ENCODE measurements around the gene FMNL2. TPM values are rescaled to one million over a fixed set of nuclear protein-coding genes. Genes with fewer than 3 reads are reported as not detected.
A peak's percentile ranks its signal among the peaks of the same experiment; 100 is the strongest.

Gene FMNL2
- total and polyA plus RNA-seq, 2 of the 4 experiments (the other 2 are of a cell fraction): 10.9 to 11.4 TPM

DNA sequence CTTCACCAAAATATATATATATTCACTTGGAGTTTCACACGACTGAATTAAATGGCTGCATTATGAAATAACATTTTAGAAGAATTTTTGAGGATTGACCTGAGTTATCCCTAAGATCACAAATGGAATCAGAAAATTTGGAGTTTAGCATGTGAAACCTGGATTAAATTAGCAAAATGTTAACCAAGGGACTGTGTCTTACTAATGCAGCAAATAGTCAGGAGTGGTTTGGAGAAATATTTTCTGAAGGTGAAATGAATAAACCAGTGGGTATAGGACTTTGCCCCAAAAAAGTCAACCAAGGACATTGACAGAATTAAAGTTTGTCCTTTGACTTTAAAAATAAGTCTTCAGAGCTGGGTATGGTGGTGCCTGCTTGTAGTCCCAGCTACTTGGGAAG lies 271.1 kb downstream of the FMNL2 start:
- dilution Hi-C loops (cut with HindIII; ENCODE audit: low sequenced_read_pairs, unreplicated experiment) (no loop called here), in situ Hi-C loops (cut with MboI; ENCODE audit: low sequenced_read_pairs) (no loop called here), intact Hi-C loops (cut with micrococcal nuclease) (no loop called here)
- CTCF ChIA-PET: interaction anchor here (0.6 kb wide), 3 partner anchors 132 to 275 kb away, joined by 3 to 9 read pairs (median 4); no protein-coding TSS in a partner anchor
- no peaks in the 10 kb centered on the region for H3K27me3 ChIP-seq (ENCODE audit: control insufficient read depth, insufficient read depth, low read length)
- no peaks in the 10 kb centered on the region; the same call in 1 of the 2 replicates for H3K9me1 ChIP-seq (ENCODE audit: insufficient read depth, low read length)
- H3K23ac ChIP-seq (ENCODE audit: low read depth, low read length): no peak overlapping the region
- H2BK120ac ChIP-seq (ENCODE audit: low read depth, low read length): no peak overlapping the region
- no peak overlapping the region for H3K9ac ChIP-seq (ENCODE audit: low read depth, low read length)
- DNase-seq (no peak), ATAC-seq (ENCODE audit: low read depth) (no peak)
- no peak overlapping the region for H3K27ac ChIP-seq (ENCODE audit: insufficient read depth, low read length)
- BruUV-seq (replicated peaks): no TSS peak
- H2AFZ ChIP-seq (replicated peaks; ENCODE audit: low read length, poor library complexity): no peak overlapping the region
- POLR2A ChIA-PET (ENCODE audit: unreplicated experiment): interaction anchor here (0.6 kb wide), 1 partner anchor 162 kb away, joined by 10 read pairs; no protein-coding TSS in a partner anchor
- H3K56ac ChIP-seq (ENCODE audit: extremely low read depth, insufficient read depth, low read length): no peak overlapping the region
- H3K14ac ChIP-seq (replicated peaks; ENCODE audit: low read depth, low read length): 0 out of 2 replicates have a peak overlapping the region, but pooled peaks have one; percentile 31
- H3K4me2 ChIP-seq (ENCODE audit: low read depth, low read length): no peak overlapping the region
- no peaks in the 10 kb centered on the region for H3K4me1 ChIP-seq (ENCODE audit: control insufficient read depth, insufficient read depth, low read length)
- H2AK9ac ChIP-seq (replicated peaks; ENCODE audit: low read depth, low read length, poor library complexity): no peak overlapping the region
- H4K91ac ChIP-seq (ENCODE audit: insufficient read depth, low read depth, low read length): no peak overlapping the region
- no peak overlapping the region; the same call in 1 of the 2 replicates for H2BK20ac ChIP-seq (ENCODE audit: low read depth, low read length)
- TF ChIP-seq MAZ (IDR thresholded peaks at IDR 0.05; ENCODE audit: borderline replicate concordance, low read depth, low read length): no peak
- TF ChIP-seq, protein P1, sequence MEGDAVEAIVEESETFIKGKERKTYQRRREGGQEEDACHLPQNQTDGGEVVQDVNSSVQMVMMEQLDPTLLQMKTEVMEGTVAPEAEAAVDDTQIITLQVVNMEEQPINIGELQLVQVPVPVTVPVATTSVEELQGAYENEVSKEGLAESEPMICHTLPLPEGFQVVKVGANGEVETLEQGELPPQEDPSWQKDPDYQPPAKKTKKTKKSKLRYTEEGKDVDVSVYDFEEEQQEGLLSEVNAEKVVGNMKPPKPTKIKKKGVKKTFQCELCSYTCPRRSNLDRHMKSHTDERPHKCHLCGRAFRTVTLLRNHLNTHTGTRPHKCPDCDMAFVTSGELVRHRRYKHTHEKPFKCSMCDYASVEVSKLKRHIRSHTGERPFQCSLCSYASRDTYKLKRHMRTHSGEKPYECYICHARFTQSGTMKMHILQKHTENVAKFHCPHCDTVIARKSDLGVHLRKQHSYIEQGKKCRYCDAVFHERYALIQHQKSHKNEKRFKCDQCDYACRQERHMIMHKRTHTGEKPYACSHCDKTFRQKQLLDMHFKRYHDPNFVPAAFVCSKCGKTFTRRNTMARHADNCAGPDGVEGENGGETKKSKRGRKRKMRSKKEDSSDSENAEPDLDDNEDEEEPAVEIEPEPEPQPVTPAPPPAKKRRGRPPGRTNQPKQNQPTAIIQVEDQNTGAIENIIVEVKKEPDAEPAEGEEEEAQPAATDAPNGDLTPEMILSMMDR (conservative IDR thresholded peaks at IDR 0.05; ENCODE audit: low read depth, low read length): no peak
- no peak for TF ChIP-seq NFE2L2 (IDR thresholded peaks at IDR 0.05; ENCODE audit: low read depth, low read length)
- no peak for TF ChIP-seq BHLHE40 (IDR thresholded peaks at IDR 0.05; ENCODE audit: low read depth, low read length)
- no peak for TF ChIP-seq POLR2A (IDR thresholded peaks at IDR 0.05; ENCODE audit: low read depth, low read length)
- TF ChIP-seq MXI1 (IDR thresholded peaks at IDR 0.05; ENCODE audit: borderline replicate concordance, low read depth, low read length): no peak
- no peak for TF ChIP-seq FOS (IDR thresholded peaks at IDR 0.05; ENCODE audit: low read depth, low read length)
- TF ChIP-seq, protein P2, sequence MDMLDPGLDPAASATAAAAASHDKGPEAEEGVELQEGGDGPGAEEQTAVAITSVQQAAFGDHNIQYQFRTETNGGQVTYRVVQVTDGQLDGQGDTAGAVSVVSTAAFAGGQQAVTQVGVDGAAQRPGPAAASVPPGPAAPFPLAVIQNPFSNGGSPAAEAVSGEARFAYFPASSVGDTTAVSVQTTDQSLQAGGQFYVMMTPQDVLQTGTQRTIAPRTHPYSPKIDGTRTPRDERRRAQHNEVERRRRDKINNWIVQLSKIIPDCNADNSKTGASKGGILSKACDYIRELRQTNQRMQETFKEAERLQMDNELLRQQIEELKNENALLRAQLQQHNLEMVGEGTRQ (IDR thresholded peaks at IDR 0.05; ENCODE audit: low read depth, low read length): no peak
- TF ChIP-seq RAD21 (IDR thresholded peaks at IDR 0.05; ENCODE audit: low read length): no peak
- TF ChIP-seq RCOR1 (IDR thresholded peaks at IDR 0.05; ENCODE audit: insufficient replicate concordance, low read length): no peak
- no peak for TF ChIP-seq CHD1 (IDR thresholded peaks at IDR 0.05; ENCODE audit: low read depth, low read length)
- TF ChIP-seq, protein P3, sequence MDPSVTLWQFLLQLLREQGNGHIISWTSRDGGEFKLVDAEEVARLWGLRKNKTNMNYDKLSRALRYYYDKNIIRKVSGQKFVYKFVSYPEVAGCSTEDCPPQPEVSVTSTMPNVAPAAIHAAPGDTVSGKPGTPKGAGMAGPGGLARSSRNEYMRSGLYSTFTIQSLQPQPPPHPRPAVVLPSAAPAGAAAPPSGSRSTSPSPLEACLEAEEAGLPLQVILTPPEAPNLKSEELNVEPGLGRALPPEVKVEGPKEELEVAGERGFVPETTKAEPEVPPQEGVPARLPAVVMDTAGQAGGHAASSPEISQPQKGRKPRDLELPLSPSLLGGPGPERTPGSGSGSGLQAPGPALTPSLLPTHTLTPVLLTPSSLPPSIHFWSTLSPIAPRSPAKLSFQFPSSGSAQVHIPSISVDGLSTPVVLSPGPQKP (IDR thresholded peaks at IDR 0.05; ENCODE audit: borderline replicate concordance, low read depth, low read length): no peak
- no peak for TF ChIP-seq RFX5 (IDR thresholded peaks at IDR 0.05; ENCODE audit: low read depth, low read length)
- no peak for TF ChIP-seq CEBPB (IDR thresholded peaks at IDR 0.05; ENCODE audit: low read depth, low read length)
- TF ChIP-seq SMC3 (IDR thresholded peaks at IDR 0.05; ENCODE audit: low read depth, low read length): no peak
- no peak for TF ChIP-seq MAFK (IDR thresholded peaks at IDR 0.05; ENCODE audit: low read depth, low read length)
- no peak overlapping the region for H2BK15ac ChIP-seq (ENCODE audit: low read depth, low read length)
- no peaks in the 10 kb centered on the region for H4K20me1 ChIP-seq (ENCODE audit: insufficient read depth, low read length)
- WGBS, 2 experiments (ENCODE audit: extremely low coverage in 2 of 2, insufficient read length in 1 of 2): no CpG with 5 or more reads among the region's 1 CpG
- H3K4ac ChIP-seq (ENCODE audit: low read depth, low read length): no peak overlapping the region
- H3K9me3 ChIP-seq (ENCODE audit: control insufficient read depth, insufficient read depth, low read length): no peaks in the 10 kb centered on the region
- no peaks in the 10 kb centered on the region; the same call in 1 of the 2 replicates for H3K36me3 ChIP-seq (ENCODE audit: control insufficient read depth, insufficient read depth, low read length)
- H3K79me1 ChIP-seq (ENCODE audit: low read depth in 1 of 2, low read length in 2 of 2): no peaks in the 10 kb centered on the region
- H3K4me3 ChIP-seq (ENCODE audit: insufficient read depth, low read depth, low read length): no peak overlapping the region
- H2AK5ac ChIP-seq (ENCODE audit: low read depth, low read length): no peak overlapping the region; the same call in 1 of the 2 replicates
- H2BK5ac ChIP-seq (ENCODE audit: low read depth, low read length, poor library complexity, severe bottlenecking): no peak overlapping the region
- no peak overlapping the region for H4K5ac ChIP-seq (ENCODE audit: low read depth, low read length)
- no peak overlapping the region for H3K18ac ChIP-seq (ENCODE audit: low read depth, low read length)
- no peak overlapping the region for H4K8ac ChIP-seq (ENCODE audit: low read depth in 2 of 2, low read length in 2 of 2)

All from IMR-90 (cell line).